Upper lobe of right lung (tissue), 1 donor: ENCODE measurements around the gene PHACTR3. TPM values are rescaled to one million over a fixed set of nuclear protein-coding genes. Genes with fewer than 3 reads are reported as not detected.

Experiments
- ATAC-seq: fragments of 200-7000 bp; cut with Tn5 transposase; one replicate; pipeline ENCODE4 v1.9.1; 2020; ENCODE audit warnings: mild to moderate bottlenecking, moderate library complexity
- DNase-seq: peaks from one replicate; pipeline ENCODE4 v3.0.0-alpha.2; 2020
- H3K27ac ChIP-seq: fragments of 200-600 bp; one replicate; pipeline ENCODE4 v1.8.0; 2022
- H3K27me3 ChIP-seq: fragments of 200-600 bp; one replicate; pipeline ENCODE4 v1.8.0; 2022; ENCODE audit warnings: mild to moderate bottlenecking
- H3K36me3 ChIP-seq: fragments of 200-600 bp; one replicate; pipeline ENCODE4 v1.8.0; 2022
- H3K4me1 ChIP-seq: fragments of 200-600 bp; one replicate; pipeline ENCODE4 v1.8.0; 2022
- H3K4me3 ChIP-seq: fragments of 200-600 bp; one replicate; pipeline ENCODE4 v1.8.0; 2022; ENCODE audit warnings: mild to moderate bottlenecking
- H3K9me3 ChIP-seq: fragments of 200-600 bp; one replicate; pipeline ENCODE4 v1.8.0; 2022
- CTCF ChIP-seq: fragments of 200-600 bp; IDR thresholded peaks from one replicate; pipeline ENCODE4 v1.8.0; 2022; ENCODE audit warnings: antibody characterized with exemption
- intact Hi-C: fragments of 100-400 bp; cut with DNase I; formaldehyde crosslinking; loops from one replicate; pipeline ENCODE4 v1.11.0; 2022
- total RNA-seq: library from RNA; stranded (reverse); fragmentation: NEBNext Ultra II Directional; extraction: Animal tissue kit (Norgen Biotek cat#: 25700); gene quantifications from one replicate; pipeline ENCODE4 v1.2.1, GENCODE V29; 2021
- donor health status: DM: no; HTN: yes; CAD: no; lungs with severe emphysema.

The PHACTR3 gene
- total RNA-seq, 1 donor from 2014 or later = 18.2 TPM

GRCh38 chr20:59683181-59683580 lies 78.8 kb downstream of the PHACTR3 start:
- Histone ChIP-seq H3K27ac (no peak overlapping the region), H3K36me3 (no peaks in the 10 kb centered on the region), H3K27me3 (peaks cover 6% of the 10 kb centered on the region), H3K9me3 (no peaks in the 10 kb centered on the region), H3K4me3 (no peak overlapping the region), H3K4me1 (no peaks in the 10 kb centered on the region)
- TF ChIP-seq CTCF = no peak
- ATAC-seq = no peak
- no peak for DNase-seq
- intact Hi-C loops = no loop called here

GRCh38 chr20:59684685-59685242 lies 80.4 kb downstream of the PHACTR3 start:
- H3K36me3 ChIP-seq = no peaks in the 10 kb centered on the region
- intact Hi-C loops = no loop called here

GRCh38 chr20:59686404-59687346 lies 82.3 kb downstream of the PHACTR3 start:
- H3K4me1 ChIP-seq = no peaks in the 10 kb centered on the region
- no peaks in the 10 kb centered on the region for H3K9me3 ChIP-seq
- H3K36me3 ChIP-seq = no peaks in the 10 kb centered on the region
- TF ChIP-seq CTCF = no peak
- H3K4me3 ChIP-seq = no peak overlapping the region
- ATAC-seq = no peak
- no peak overlapping the region for H3K27ac ChIP-seq
- peaks cover 10% of the 10 kb centered on the region for H3K27me3 ChIP-seq
- intact Hi-C loops = no loop called here
- no peak for DNase-seq

More at GRCh38 chr20:59684685-59685242, 80.4 kb downstream of the PHACTR3 start:
- peaks cover 3% of the 10 kb centered on the region for H3K27me3 ChIP-seq
- TF ChIP-seq CTCF = no peak
- ATAC-seq (no peak), DNase-seq (peak; percentile 32)
- no peaks in the 10 kb centered on the region for H3K4me1 ChIP-seq
- no peaks in the 10 kb centered on the region for H3K9me3 ChIP-seq
- no peak overlapping the region for H3K4me3 ChIP-seq
- no peak overlapping the region for H3K27ac ChIP-seq

GRCh38 chr20:59688356-59688755 lies 84.0 kb downstream of the PHACTR3 start:
- no peak overlapping the region for H3K27ac ChIP-seq
- intact Hi-C loops = no loop called here
- no peak for TF ChIP-seq CTCF
- no peak overlapping the region for H3K4me3 ChIP-seq
- ATAC-seq = no peak
- H3K4me1 ChIP-seq = no peaks in the 10 kb centered on the region
- peaks cover 10% of the 10 kb centered on the region for H3K27me3 ChIP-seq
- no peaks in the 10 kb centered on the region for H3K9me3 ChIP-seq
- H3K36me3 ChIP-seq = no peaks in the 10 kb centered on the region
- DNase-seq = no peak

DNA sequence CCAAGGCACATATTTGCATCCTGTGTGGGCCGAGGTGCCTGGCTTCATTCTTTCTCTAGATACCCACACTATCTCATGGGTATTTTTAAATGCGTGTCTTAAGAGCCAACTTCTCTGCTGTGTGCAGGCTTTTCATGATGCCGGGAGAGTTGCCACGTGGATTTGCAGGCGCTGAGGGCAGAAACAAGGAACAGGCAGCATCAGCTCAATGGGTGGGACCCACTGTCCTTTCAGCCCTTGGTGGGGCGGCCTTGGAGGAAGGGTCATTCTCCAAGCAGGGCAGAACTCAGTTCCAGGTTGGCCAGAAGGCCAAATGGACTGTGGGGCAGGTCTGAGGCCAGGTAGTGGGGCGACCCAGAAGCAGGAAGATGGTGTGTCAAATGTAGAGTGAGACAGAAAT lies 84.7 kb downstream of the PHACTR3 start:
- no peak overlapping the region for H3K27ac ChIP-seq
- no peak overlapping the region for H3K4me3 ChIP-seq
- no peak for ATAC-seq
- H3K36me3 ChIP-seq = no peaks in the 10 kb centered on the region
- intact Hi-C loops = no loop called here
- no peaks in the 10 kb centered on the region for H3K4me1 ChIP-seq
- H3K27me3 ChIP-seq = peaks cover 10% of the 10 kb centered on the region
- no peaks in the 10 kb centered on the region for H3K9me3 ChIP-seq
- TF ChIP-seq CTCF = no peak
- DNase-seq = peak; percentile 34
